GM23248 (cell line): ENCODE data around the gene KRTAP5-7. TPM values are rescaled to one million over a fixed set of nuclear protein-coding genes. Genes with fewer than 3 reads are reported as not detected.

ENCODE experiments used
- DNase-seq: peaks from one replicate; pipeline ENCODE4 v3.0.0-alpha.2; 2015
- H2AFZ ChIP-seq: fragments of 200-600 bp; sonication (generic); 2 replicates; pipeline ENCODE4 v1.6.1; 2016; ENCODE audit warnings: antibody characterized with exemption
- H3F3A ChIP-seq: fragments of 200-600 bp; sonication (generic); 2 replicates; pipeline ENCODE4 v1.6.1; 2016; ENCODE audit warnings: mild to moderate bottlenecking, antibody characterized with exemption, mixed run types; ENCODE audit not compliant: insufficient read depth
- H3K27ac ChIP-seq: fragments of 200-600 bp; sonication (generic); 2 replicates; pipeline ENCODE4 v1.5.1; 2016; ENCODE audit warnings: mild to moderate bottlenecking
- H3K27me3 ChIP-seq: fragments of 200-600 bp; sonication (generic); replicated peaks from 2 replicates; pipeline ENCODE4 v1.6.1; 2016; ENCODE audit warnings: mild to moderate bottlenecking; ENCODE audit not compliant: insufficient read depth
- H3K36me3 ChIP-seq: fragments of 200-600 bp; sonication (generic); 2 replicates; pipeline ENCODE4 v1.6.1; 2016; ENCODE audit warnings: low read depth, mild to moderate bottlenecking
- H3K4me1 ChIP-seq: fragments of 200-600 bp; sonication (generic); 2 replicates; pipeline ENCODE4 v1.6.1; 2016; ENCODE audit warnings: mild to moderate bottlenecking; ENCODE audit not compliant: insufficient read depth
- H3K4me2 ChIP-seq: fragments of 200-600 bp; sonication (generic); one replicate; pipeline ENCODE4 v1.6.1; 2016; ENCODE audit warnings: mild to moderate bottlenecking; ENCODE audit not compliant: unreplicated experiment
- H3K4me3 ChIP-seq: fragments of 200-600 bp; sonication (generic); 2 replicates; pipeline ENCODE4 v1.5.1; 2016; ENCODE audit warnings: mild to moderate bottlenecking
- H3K79me2 ChIP-seq: fragments of 200-600 bp; sonication (generic); 2 replicates; pipeline ENCODE4 v1.6.1; 2016; ENCODE audit warnings: mild to moderate bottlenecking; ENCODE audit not compliant: insufficient read depth
- H3K9ac ChIP-seq: fragments of 200-600 bp; sonication (generic); 2 replicates; pipeline ENCODE4 v1.6.1; 2016; ENCODE audit warnings: mild to moderate bottlenecking
- H3K9me2 ChIP-seq: fragments of 200-600 bp; sonication (generic); 2 replicates; pipeline ENCODE4 v1.6.1; 2016; ENCODE audit warnings: mixed run types, mild to moderate bottlenecking, moderate library complexity; ENCODE audit not compliant: insufficient read depth
- H3K9me3 ChIP-seq: fragments of 200-600 bp; sonication (generic); one replicate; pipeline ENCODE4 v1.6.1; 2017; ENCODE audit warnings: low read depth
- H4K20me1 ChIP-seq: fragments of 200-600 bp; sonication (generic); 2 replicates; pipeline ENCODE4 v1.6.0; 2016; ENCODE audit not compliant: insufficient read depth
- EZH2 ChIP-seq: fragments of 200-600 bp; sonication (generic); IDR thresholded peaks from 2 replicates; pipeline ENCODE4 v1.6.1; 2018; ENCODE audit warnings: antibody characterized with exemption, mild to moderate bottlenecking; ENCODE audit not compliant: insufficient read depth, poor library complexity, severe bottlenecking
- EZH2phosphoT487 ChIP-seq: fragments of 200-600 bp; sonication (generic); IDR thresholded peaks from 2 replicates; pipeline ENCODE4 v1.6.1; 2018; ENCODE audit warnings: antibody characterized with exemption, moderate library complexity, mild to moderate bottlenecking, low read depth; ENCODE audit not compliant: insufficient read depth
- WGBS, 2 experiments: methylation state at CpG; one replicate each; pipeline ENCODE4 v1.1.6; 2015 to 2017; ENCODE audit warnings: low lambda C conversion rate in 2 of 2, low coverage in 1 of 2; ENCODE audit errors: missing lambda C conversion rate in 2 of 2; 5-methylcytosine and 5-hydroxymethylcytosine counted together
- in situ Hi-C: fragments of 300-500 bp; cut with MboI; formaldehyde crosslinking; loops from 2 replicates; pipeline ENCODE4 v1.15.0; 2020
- polyA plus RNA-seq: library from polyadenylated mRNA; unstranded; fragments of >200 nt; fragmentation: Nextera tagmentation; extraction: Ambion mirVana; gene quantifications from 2 replicates; pipeline ENCODE4 v1.2.1, GENCODE V29; 2016
- total RNA-seq: library from RNA; depleted of rRNA; stranded (reverse); fragments of >200 nt; shearing (Covaris generic); gene quantifications from 2 replicates; pipeline ENCODE4 v1.2.3, GENCODE V29; 2014

Gene KRTAP5-7
- total and polyA plus RNA-seq, 2 experiments from 2014 or later, result not detected

DNA sequence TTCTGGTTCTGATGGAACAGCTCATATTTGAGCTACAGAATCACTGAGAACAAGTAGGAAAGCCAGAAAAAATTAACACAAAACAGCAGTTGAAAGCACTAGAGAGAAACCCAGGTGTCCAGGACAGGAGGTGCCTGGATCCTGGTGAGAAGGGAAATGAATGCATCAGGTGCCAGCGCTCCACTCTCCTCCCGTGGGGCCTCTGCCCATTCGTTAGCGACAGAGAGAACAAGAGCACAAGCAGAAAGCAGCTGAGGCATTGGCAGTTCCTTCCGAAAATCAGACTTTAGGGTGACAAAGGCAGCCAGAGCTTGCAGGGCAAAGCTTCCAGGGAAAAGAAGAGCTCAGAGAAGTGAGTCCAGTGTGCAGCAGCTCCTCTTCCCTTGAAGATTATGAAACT, 20.0 kb upstream of the KRTAP5-7 start:
- Histone ChIP-seq H3K27me3 (no peaks in the 10 kb centered on the region), H3K36me3 (no peaks in the 10 kb centered on the region), H3K4me1 (no peaks in the 10 kb centered on the region), H3K9ac (no peak overlapping the region), H3F3A (no peaks in the 10 kb centered on the region), H2AFZ (no peak overlapping the region), H3K4me2 (no peak overlapping the region), H3K79me2 (no peaks in the 10 kb centered on the region), H4K20me1 (no peaks in the 10 kb centered on the region), H3K9me3 (no peaks in the 10 kb centered on the region), H3K27ac (no peak overlapping the region), H3K4me3 (no peak overlapping the region), H3K9me2 (no peaks in the 10 kb centered on the region)
- TF ChIP-seq EZH2phosphoT487 (no peak), EZH2 (no peak)
- 86 to 93% methylated on average over 5 of the region's 5 CpGs for WGBS, 2 experiments
- no peak for DNase-seq
- in situ Hi-C loops, result no loop called here

DNA sequence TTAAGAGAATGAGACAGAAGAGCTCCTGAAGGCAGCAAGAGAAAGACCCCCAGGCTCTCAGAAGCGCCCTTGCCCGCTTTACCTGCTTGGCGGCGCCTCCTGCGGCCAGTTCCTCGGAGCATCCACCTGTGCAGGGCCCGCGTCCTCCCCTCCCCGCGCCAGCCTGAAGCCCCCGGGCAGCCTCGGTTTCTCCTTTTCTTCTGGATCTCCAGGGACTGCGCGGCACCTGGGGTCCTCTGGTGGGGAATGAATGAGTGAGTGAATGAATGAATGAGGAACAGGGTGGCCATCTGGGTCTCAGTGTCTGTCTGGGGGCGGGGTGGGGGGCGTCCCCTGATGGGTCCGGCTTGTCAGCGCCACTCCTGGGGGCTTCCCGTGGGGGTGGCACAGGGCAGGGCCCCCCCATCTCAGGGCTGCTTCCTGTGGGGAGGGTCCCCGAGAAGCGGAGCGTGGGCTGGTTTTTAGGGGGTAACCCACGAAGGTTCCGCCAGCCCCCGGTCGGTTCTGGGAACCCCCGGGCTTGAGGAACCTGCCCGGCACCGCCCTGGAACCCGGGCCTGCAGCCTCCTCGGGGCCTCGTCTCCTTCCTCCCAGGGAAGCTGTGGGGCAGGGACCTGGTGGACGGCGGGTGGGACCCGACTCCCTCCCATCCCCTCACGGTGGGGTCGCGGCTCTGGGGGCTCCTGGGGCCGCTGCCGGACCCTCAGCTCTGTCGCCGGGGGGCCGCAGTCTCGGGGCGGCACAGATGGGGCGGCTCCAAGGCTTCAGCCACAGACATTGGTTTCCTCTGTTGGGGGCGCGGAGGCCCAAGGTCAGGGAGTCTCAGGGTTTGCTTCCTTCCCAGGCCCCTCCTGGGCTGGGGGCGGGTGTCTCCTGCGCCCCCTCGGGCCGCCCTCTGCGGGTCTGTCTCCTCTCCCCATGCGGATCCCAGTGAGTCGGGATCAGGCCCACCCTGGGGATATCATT, 8.3 kb upstream of the KRTAP5-7 start:
- Histone ChIP-seq H3K9me3 (no peaks in the 10 kb centered on the region), H3K27ac (no peak overlapping the region), H3K4me2 (no peak overlapping the region), H3K9me2 (no peaks in the 10 kb centered on the region), H3K79me2 (no peaks in the 10 kb centered on the region), H3K9ac (no peak overlapping the region), H3K4me1 (no peaks in the 10 kb centered on the region), H2AFZ (no peak overlapping the region), H3F3A (no peaks in the 10 kb centered on the region), H4K20me1 (no peaks in the 10 kb centered on the region), H3K36me3 (no peaks in the 10 kb centered on the region), H3K4me3 (no peak overlapping the region), H3K27me3 (no peaks in the 10 kb centered on the region)
- in situ Hi-C loops, result no loop called here
- DNase-seq, result no peak
- TF ChIP-seq EZH2phosphoT487, result no peak
- TF ChIP-seq EZH2, result no peak
- WGBS, 2 experiments, result 79 to 81% methylated on average over 44 to 53 of the region's 55 CpGs

DNA sequence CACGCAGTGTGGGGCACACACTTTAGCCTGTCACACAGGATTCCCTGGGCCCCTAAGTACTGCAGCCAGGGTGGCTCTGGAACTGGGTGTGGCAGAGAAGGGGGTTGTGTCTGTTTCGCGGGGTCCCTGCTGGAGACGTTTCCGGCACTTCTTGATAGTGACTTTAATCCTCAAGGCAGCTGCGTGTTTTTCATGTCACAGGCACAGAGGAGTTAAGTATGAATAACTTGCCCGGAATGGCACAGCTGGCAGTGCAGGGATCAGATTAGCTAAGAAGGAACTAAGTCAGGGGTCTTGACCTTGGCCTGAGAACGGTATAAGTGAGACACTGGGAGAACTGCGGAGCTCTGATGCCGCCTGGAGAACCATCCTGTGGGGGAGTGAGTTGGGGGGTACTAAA, 7.5 kb upstream of the KRTAP5-7 start:
- in situ Hi-C loops, result no loop called here
- no peaks in the 10 kb centered on the region for H3K36me3 ChIP-seq
- no peak overlapping the region for H2AFZ ChIP-seq
- H3K4me3 ChIP-seq, result no peak overlapping the region
- H3K4me2 ChIP-seq, result no peak overlapping the region
- no peak overlapping the region for H3K9ac ChIP-seq
- 62 to 63% methylated on average over 10 of the region's 10 CpGs for whole genome bisulfite sequencing, 2 experiments
- no peaks in the 10 kb centered on the region for H3K27me3 ChIP-seq
- no peaks in the 10 kb centered on the region for H3K9me2 ChIP-seq
- no peak for DNase-seq
- TF ChIP-seq EZH2phosphoT487 (no peak), EZH2 (no peak)
- H3K79me2 ChIP-seq, result no peaks in the 10 kb centered on the region
- no peaks in the 10 kb centered on the region for H3F3A ChIP-seq
- H4K20me1 ChIP-seq, result no peaks in the 10 kb centered on the region
- H3K9me3 ChIP-seq, result no peaks in the 10 kb centered on the region
- no peaks in the 10 kb centered on the region for H3K4me1 ChIP-seq
- no peak overlapping the region for H3K27ac ChIP-seq

DNA sequence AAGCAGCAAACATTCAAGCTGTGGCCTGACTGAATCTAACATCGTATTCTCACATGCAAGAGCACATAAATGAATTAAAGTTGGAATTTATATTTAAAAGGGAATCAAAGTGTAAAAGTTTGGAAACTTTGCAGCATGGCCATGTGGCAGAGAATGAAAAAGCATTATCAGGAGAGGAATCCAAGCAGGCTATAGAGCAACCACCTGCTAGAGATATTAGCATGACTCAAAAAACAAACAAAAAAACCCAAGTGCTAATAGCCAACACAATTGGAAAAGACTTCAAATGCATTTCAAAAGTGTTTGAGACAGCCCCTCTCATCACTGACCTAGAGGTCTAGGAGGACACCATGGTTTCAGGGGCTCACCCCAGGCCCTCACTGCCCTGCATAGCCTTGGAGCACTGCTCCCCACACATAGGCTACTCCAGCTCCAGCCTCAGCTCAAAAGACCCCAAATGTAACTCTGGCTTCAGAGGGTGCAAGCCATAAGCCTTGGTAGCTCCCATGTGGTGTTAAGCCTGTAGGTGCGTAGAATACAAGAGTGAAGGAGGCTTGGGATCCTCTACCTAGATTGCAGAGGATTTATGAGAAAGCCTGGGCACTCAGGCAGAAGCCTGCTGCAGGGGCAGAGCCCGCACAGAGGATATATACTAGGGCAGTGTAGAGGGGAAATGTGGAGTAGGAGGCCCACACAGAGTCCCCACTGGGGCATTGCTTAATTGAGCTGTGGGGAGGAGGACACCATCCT, 1.7 kb upstream of the KRTAP5-7 start:
- no peak overlapping the region for H3K4me3 ChIP-seq
- H3K9me2 ChIP-seq, result no peaks in the 10 kb centered on the region
- no peak overlapping the region for H2AFZ ChIP-seq
- H3K27me3 ChIP-seq, result peaks cover 2% of the 10 kb centered on the region; the same call in 1 of the 2 replicates
- H3K27ac ChIP-seq, result no peak overlapping the region
- no peak overlapping the region for H3K9ac ChIP-seq
- H3K9me3 ChIP-seq, result no peaks in the 10 kb centered on the region
- in situ Hi-C loops, result no loop called here
- TF ChIP-seq EZH2 (no peak), EZH2phosphoT487 (no peak)
- no peaks in the 10 kb centered on the region for H3K36me3 ChIP-seq
- H3F3A ChIP-seq, result no peaks in the 10 kb centered on the region
- no peak for DNase-seq
- no peaks in the 10 kb centered on the region for H4K20me1 ChIP-seq
- no peaks in the 10 kb centered on the region for H3K79me2 ChIP-seq
- no peak overlapping the region for H3K4me2 ChIP-seq
- 30 to 34% methylated on average over 3 of the region's 3 CpGs for WGBS, 2 experiments
- no peaks in the 10 kb centered on the region for H3K4me1 ChIP-seq
